HL-60 (cell line): ENCODE measurements around the gene TPO.

Experiments
- CTCF ChIP-seq: IDR thresholded peaks from one replicate; pipeline ENCODE4 v1.5.1; 2011; ENCODE audit warnings: low read length, control low read depth, inconsistent platforms; ENCODE audit not compliant: insufficient read depth
- POLR2AphosphoS5 ChIP-seq: IDR thresholded peaks from 2 replicates; pipeline ENCODE4 v1.6.1; 2012; ENCODE audit warnings: low read depth

- TF ChIP-seq CTCF (no peak), POLR2AphosphoS5 (no peak)
Observed at GRCh38 chr2:1484131-1484884, 71.0 kb downstream of the TPO start.
